ENCODE data around the gene BOLA3.
"Not testable (repeated sequence)": the region's sequence is repeated elsewhere in the genome, so short reads cannot be mapped to it uniquely, and the experiment has no call there.

The BOLA3 gene

GRCh38 chr2:74104839-74105238 lies 42.9 kb downstream of the BOLA3 start:
- DNase-seq (ENCODE audit: low read depth in 2 of 2, low spot score in 1 of 2), result no peak

GRCh38 chr2:74103763-74104162 lies 43.9 kb downstream of the BOLA3 start:
- no peak for DNase-seq (ENCODE audit: low read depth in 2 of 2, low spot score in 1 of 2)

- DNase-seq (ENCODE audit: low read depth in 2 of 2, low spot score in 1 of 2), result no peak
These were observed 45.2 kb downstream of the BOLA3 start for GRCh38 chr2:74102516-74102915.

GRCh38 chr2:74101574-74102300 lies 46.0 kb downstream of the BOLA3 start:
- DNase-seq (ENCODE audit: low read depth in 2 of 2, low spot score in 1 of 2), result no peak

- no peak for DNase-seq (ENCODE audit: low read depth in 2 of 2, low spot score in 1 of 2)
These were observed 47.2 kb downstream of the BOLA3 start for GRCh38 chr2:74100254-74101216.

- DNase-seq (ENCODE audit: low read depth in 2 of 2, low spot score in 1 of 2), result no peak
These were observed 47.9 kb downstream of the BOLA3 start for GRCh38 chr2:74099835-74100234.

- DNase-seq (ENCODE audit: low read depth in 2 of 2, low spot score in 1 of 2), result no peak
These were observed 48.4 kb downstream of the BOLA3 start for GRCh38 chr2:74099271-74099670.

GRCh38 chr2:74097574-74097973 lies 50.1 kb downstream of the BOLA3 start:
- no peak for DNase-seq (ENCODE audit: low read depth in 2 of 2, low spot score in 1 of 2)

- DNase-seq (ENCODE audit: low read depth in 2 of 2, low spot score in 1 of 2), result no peak
These were observed 51.7 kb downstream of the BOLA3 start for GRCh38 chr2:74096052-74096451.

GRCh38 chr2:74095632-74096031 lies 52.1 kb downstream of the BOLA3 start:
- DNase-seq (ENCODE audit: low read depth in 2 of 2, low spot score in 1 of 2), result no peak

GRCh38 chr2:74094291-74094690 lies 53.4 kb downstream of the BOLA3 start:
- no peak for DNase-seq (ENCODE audit: low read depth in 2 of 2, low spot score in 1 of 2)

GRCh38 chr2:74093840-74094239 lies 53.9 kb downstream of the BOLA3 start:
- no peak for DNase-seq (ENCODE audit: low read depth in 2 of 2, low spot score in 1 of 2)

GRCh38 chr2:74093426-74093825 lies 54.3 kb downstream of the BOLA3 start:
- no peak for DNase-seq (ENCODE audit: low read depth in 2 of 2, low spot score in 1 of 2)

GRCh38 chr2:74092275-74092674 lies 55.4 kb downstream of the BOLA3 start:
- no peak for DNase-seq (ENCODE audit: low read depth in 2 of 2, low spot score in 1 of 2)

GRCh38 chr2:74091391-74091790 lies 56.3 kb downstream of the BOLA3 start:
- no peak for DNase-seq (ENCODE audit: low read depth in 2 of 2, low spot score in 1 of 2)

- DNase-seq (ENCODE audit: low read depth in 2 of 2, low spot score in 1 of 2), result no peak
These were observed 57.6 kb downstream of the BOLA3 start for GRCh38 chr2:74089816-74090745.

- not testable (repeated sequence) for DNase-seq (ENCODE audit: low read depth in 2 of 2, low spot score in 1 of 2)
These were observed 59.0 kb downstream of the BOLA3 start for GRCh38 chr2:74088676-74089075.

- DNase-seq (ENCODE audit: low read depth in 2 of 2, low spot score in 1 of 2), result no peak
These were observed 60.0 kb downstream of the BOLA3 start for GRCh38 chr2:74087696-74088095.

- no peak for DNase-seq (ENCODE audit: low read depth in 2 of 2, low spot score in 1 of 2)
These were observed 61.7 kb downstream of the BOLA3 start for GRCh38 chr2:74086021-74086420.
